Calu3 (cell line): Measurements from ENCODE around the gene LRRC8E. TPM values are rescaled to one million over a fixed set of nuclear protein-coding genes. Genes with fewer than 3 reads are reported as not detected.

ENCODE experiments used
- BruUV-seq: library from RNA; stranded (reverse); fragments of 400-500 nt; replicated peaks from 2 replicates; lab custom pipeline; 2021; lab: Mats Ljungman, UMichigan
- CTCF ChIA-PET: fragments of 300-600 bp; sonication (Branson Sonifier 250); formaldehyde crosslinking; loops from one replicate; lab custom pipeline; 2022; ENCODE audit warnings: antibody characterized with exemption; lab: Charles Lee
- DNase-seq: peaks from one replicate; pipeline ENCODE4 v3.0.0; 2022
- H3K27ac Mint-ChIP-seq: one replicate; pipeline ENCODE4 v1.8.0; 2022; ENCODE audit warnings: mixed read lengths; ENCODE audit not compliant: unreplicated experiment
- H3K27me3 Mint-ChIP-seq: one replicate; pipeline ENCODE4 v1.8.0; 2022; ENCODE audit warnings: mixed read lengths; ENCODE audit not compliant: unreplicated experiment
- H3K36me3 Mint-ChIP-seq: one replicate; pipeline ENCODE4 v1.8.0; 2022; ENCODE audit warnings: mild to moderate bottlenecking, moderate library complexity, mixed read lengths; ENCODE audit not compliant: insufficient read depth, unreplicated experiment
- H3K4me1 Mint-ChIP-seq: one replicate; pipeline ENCODE4 v1.8.0; 2022; ENCODE audit warnings: mild to moderate bottlenecking, low read depth, mixed read lengths; ENCODE audit not compliant: unreplicated experiment
- H3K4me3 Mint-ChIP-seq: one replicate; pipeline ENCODE4 v1.8.0; 2022; ENCODE audit warnings: mild to moderate bottlenecking, low read depth, moderate library complexity, mixed read lengths; ENCODE audit not compliant: unreplicated experiment
- H3K9me3 Mint-ChIP-seq: one replicate; pipeline ENCODE4 v1.8.0; 2022; ENCODE audit warnings: low read depth, mixed read lengths; ENCODE audit not compliant: unreplicated experiment
- CTCF ChIP-seq: fragments of 200-600 bp; IDR thresholded peaks from one replicate; pipeline ENCODE4 v1.8.0; 2022; ENCODE audit warnings: antibody characterized with exemption; ENCODE audit not compliant: unreplicated experiment
- intact Hi-C: fragments of 100-400 bp; cut with micrococcal nuclease; formaldehyde crosslinking; loops from one replicate; pipeline ENCODE4 v1.10.0; 2022; ENCODE audit not compliant: unreplicated experiment
- total RNA-seq: library from RNA; stranded (reverse); gene quantifications from 2 replicates; pipeline ENCODE4 v1.2.3, GENCODE V29; 2022

LRRC8E gene
- total RNA-seq, 1 experiment from 2014 or later, result 8.0 TPM

DNA sequence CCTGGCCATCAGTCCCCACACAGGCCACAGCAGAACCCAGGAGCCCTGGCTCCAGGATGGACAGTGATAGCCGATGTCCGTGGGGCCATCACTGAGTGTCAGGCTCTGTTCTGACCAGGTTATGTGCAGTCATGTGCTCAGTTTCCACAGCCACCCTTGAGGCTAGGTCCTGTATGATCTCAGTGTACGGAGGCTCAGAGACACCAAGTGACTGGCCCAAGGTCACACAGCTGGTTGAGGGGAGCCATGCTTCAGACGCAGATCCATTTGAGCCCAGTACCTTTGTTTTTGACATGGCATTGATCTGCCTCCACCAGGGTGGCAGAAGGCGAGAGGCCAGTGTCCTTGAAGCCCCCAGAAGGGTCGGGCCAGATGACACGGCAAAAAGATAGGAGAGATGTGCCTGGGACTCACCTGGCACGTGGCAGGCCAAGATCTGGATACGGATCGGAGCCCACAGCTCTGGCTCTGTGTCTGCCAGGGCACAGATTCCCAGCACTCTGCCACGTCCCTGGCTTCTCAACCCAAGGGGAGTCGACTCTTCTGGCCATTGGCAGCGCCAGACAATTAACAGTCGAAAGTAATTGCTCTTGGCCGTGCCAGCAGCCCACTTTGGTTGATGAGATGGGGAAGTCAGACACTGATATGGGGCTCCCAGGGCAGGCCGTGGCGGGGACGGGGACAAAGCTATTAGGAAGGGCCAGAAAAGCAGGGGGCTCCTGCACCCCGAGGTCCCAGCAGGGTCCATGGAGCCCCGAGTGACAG is 42.7 kb upstream of the LRRC8E start:
- BruUV-seq, result no TSS peak
- Mint-ChIP-seq H3K4me3 (no peak overlapping the region), H3K36me3 (no peaks in the 10 kb centered on the region), H3K27ac (no peak overlapping the region), H3K9me3 (no peaks in the 10 kb centered on the region), H3K27me3 (no peaks in the 10 kb centered on the region), H3K4me1 (no peaks in the 10 kb centered on the region)
- DNase-seq, result no peak
- TF ChIP-seq CTCF, result no peak
- CTCF ChIA-PET, result no interaction called here
- intact Hi-C loops, result no loop called here

- H3K27ac Mint-ChIP-seq, result no peak overlapping the region
- H3K4me1 Mint-ChIP-seq, result no peaks in the 10 kb centered on the region
- no TSS peak for BruUV-seq
- no peak for TF ChIP-seq CTCF
- H3K9me3 Mint-ChIP-seq, result no peaks in the 10 kb centered on the region
- no peak overlapping the region for H3K4me3 Mint-ChIP-seq
- H3K36me3 Mint-ChIP-seq, result no peaks in the 10 kb centered on the region
- CTCF ChIA-PET, result no interaction called here
- intact Hi-C loops, result no loop called here
- no peaks in the 10 kb centered on the region for H3K27me3 Mint-ChIP-seq
- DNase-seq, result no peak
Measured at GRCh38 chr19:7846155-7846646, 42.1 kb upstream of the LRRC8E start.

DNA sequence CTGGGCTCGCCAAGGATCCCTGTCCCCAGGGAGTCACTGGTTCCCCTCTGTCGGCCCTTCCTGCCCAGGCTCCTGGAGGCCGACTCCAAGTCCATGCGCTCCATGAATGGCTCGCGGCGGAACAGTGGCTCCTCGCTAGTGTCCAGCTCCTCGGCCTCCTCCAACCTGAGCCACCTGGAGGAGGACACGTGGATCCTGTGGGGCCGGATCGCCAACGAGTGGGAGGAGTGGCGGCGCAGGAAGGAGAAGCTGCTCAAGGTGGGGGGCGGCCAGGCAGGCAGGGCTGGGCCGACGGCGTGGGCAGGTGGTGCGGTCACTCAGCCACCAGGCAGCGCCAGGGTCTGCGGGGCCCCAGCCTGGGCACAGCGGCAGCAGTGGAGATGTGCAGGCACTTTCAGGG is 40.6 kb upstream of the LRRC8E start:
- Mint-ChIP-seq H3K36me3 (no peaks in the 10 kb centered on the region), H3K27me3 (no peaks in the 10 kb centered on the region), H3K27ac (no peak overlapping the region), H3K4me3 (no peak overlapping the region), H3K9me3 (no peaks in the 10 kb centered on the region), H3K4me1 (peaks cover under 1% of the 10 kb centered on the region)
- CTCF ChIA-PET, result no interaction called here
- intact Hi-C loops, result no loop called here
- no TSS peak for BruUV-seq
- no peak for TF ChIP-seq CTCF
- no peak for DNase-seq

GRCh38 chr19:7848779-7849457 is 39.4 kb upstream of the LRRC8E start:
- intact Hi-C loops, result no loop called here
- no peaks in the 10 kb centered on the region for H3K27me3 Mint-ChIP-seq
- H3K4me3 Mint-ChIP-seq, result no peak overlapping the region
- peaks cover 8% of the 10 kb centered on the region for H3K36me3 Mint-ChIP-seq
- BruUV-seq, result no TSS peak
- no peak for DNase-seq
- H3K27ac Mint-ChIP-seq, result no peak overlapping the region
- CTCF ChIA-PET, result interaction anchor here (0.7 kb wide), 1 partner anchor 11 kb away, joined by 3 read pairs; no protein-coding TSS in a partner anchor
- H3K9me3 Mint-ChIP-seq, result no peaks in the 10 kb centered on the region
- no peak for TF ChIP-seq CTCF
- peaks cover 13% of the 10 kb centered on the region for H3K4me1 Mint-ChIP-seq
